ENCODE results near the gene TMEM198. TPM values are rescaled to one million over a fixed set of nuclear protein-coding genes. Genes with fewer than 3 reads are reported as not detected.

The TMEM198 gene
- total and polyA plus RNA-seq, 9 donors: 1.2 to 4.6 (median 3.0) TPM

- WGBS (ENCODE audit: insufficient coverage): 59% methylated on average over 9 of the region's 9 CpGs
- H3K9me3 ChIP-seq (replicated peaks; ENCODE audit: control insufficient read depth, low read depth, low read length): no peaks in the 10 kb centered on the region
- peaks cover 12% of the 10 kb centered on the region for H3K27me3 ChIP-seq (ENCODE audit: control insufficient read depth, insufficient read depth, low read length)
- no peak overlapping the region for H3K27ac ChIP-seq (ENCODE audit: low read length)
- H3K4me3 ChIP-seq (ENCODE audit: low read length): no peak overlapping the region
- peaks cover 25% of the 10 kb centered on the region for H3K4me1 ChIP-seq (ENCODE audit: control insufficient read depth, insufficient read depth, low read length)
- peaks cover 33% of the 10 kb centered on the region for H3K36me3 ChIP-seq (ENCODE audit: control insufficient read depth, insufficient read depth, low read length)
- no peak for DNase-seq
These were observed 6.9 kb upstream of the TMEM198 start for GRCh38 chr2:219536967-219537366.

GRCh38 chr2:219537657-219538488 lies 6.0 kb upstream of the TMEM198 start:
- DNase-seq: peak; percentile 47
- H3K36me3 ChIP-seq (ENCODE audit: control insufficient read depth, insufficient read depth, low read length): peaks cover 33% of the 10 kb centered on the region
- no peak overlapping the region for H3K4me3 ChIP-seq (ENCODE audit: low read length)
- no peak overlapping the region for H3K27ac ChIP-seq (ENCODE audit: low read length)
- H3K4me1 ChIP-seq (ENCODE audit: control insufficient read depth, insufficient read depth, low read length): peaks cover 34% of the 10 kb centered on the region
- peaks cover 11% of the 10 kb centered on the region for H3K27me3 ChIP-seq (ENCODE audit: control insufficient read depth, insufficient read depth, low read length)
- WGBS (ENCODE audit: insufficient coverage): 56% methylated on average over 5 of the region's 15 CpGs
- no peaks in the 10 kb centered on the region for H3K9me3 ChIP-seq (replicated peaks; ENCODE audit: control insufficient read depth, low read depth, low read length)

- Histone ChIP-seq H3K9me3 (replicated peaks; ENCODE audit: control insufficient read depth, low read depth, low read length) (no peaks in the 10 kb centered on the region), H3K36me3 (ENCODE audit: control insufficient read depth, insufficient read depth, low read length) (peaks cover 33% of the 10 kb centered on the region), H3K4me1 (ENCODE audit: control insufficient read depth, insufficient read depth, low read length) (peaks cover 34% of the 10 kb centered on the region), H3K4me3 (ENCODE audit: low read length) (no peak overlapping the region), H3K27ac (ENCODE audit: low read length) (no peak overlapping the region), H3K27me3 (ENCODE audit: control insufficient read depth, insufficient read depth, low read length) (peaks cover 9% of the 10 kb centered on the region)
- DNase-seq: peak; percentile 60
- 42% methylated on average over 2 of the region's 6 CpGs for WGBS (ENCODE audit: insufficient coverage)
These were observed 5.3 kb upstream of the TMEM198 start for GRCh38 chr2:219538504-219538951.

- Histone ChIP-seq H3K4me3 (ENCODE audit: low read length) (no peak overlapping the region), H3K27ac (ENCODE audit: low read length) (peak overlapping the region; percentile 13), H3K36me3 (ENCODE audit: control insufficient read depth, insufficient read depth, low read length) (peaks cover 33% of the 10 kb centered on the region), H3K27me3 (ENCODE audit: control insufficient read depth, insufficient read depth, low read length) (peaks cover 7% of the 10 kb centered on the region), H3K9me3 (replicated peaks; ENCODE audit: control insufficient read depth, low read depth, low read length) (no peaks in the 10 kb centered on the region), H3K4me1 (ENCODE audit: control insufficient read depth, insufficient read depth, low read length) (peaks cover 37% of the 10 kb centered on the region)
- DNase-seq: no peak
- WGBS (ENCODE audit: insufficient coverage): 83% methylated on average over 30 of the region's 32 CpGs
These were observed 4.7 kb upstream of the TMEM198 start for GRCh38 chr2:219538956-219539788.

- Histone ChIP-seq H3K9me3 (replicated peaks; ENCODE audit: control insufficient read depth, low read depth, low read length) (no peaks in the 10 kb centered on the region), H3K4me1 (ENCODE audit: control insufficient read depth, insufficient read depth, low read length) (peaks cover 42% of the 10 kb centered on the region), H3K27ac (ENCODE audit: low read length) (no peak overlapping the region), H3K27me3 (ENCODE audit: control insufficient read depth, insufficient read depth, low read length) (peaks cover 6% of the 10 kb centered on the region), H3K4me3 (ENCODE audit: low read length) (no peak overlapping the region), H3K36me3 (ENCODE audit: control insufficient read depth, insufficient read depth, low read length) (peaks cover 33% of the 10 kb centered on the region)
- DNase-seq: no peak
- 89% methylated on average over 45 of the region's 46 CpGs for WGBS (ENCODE audit: insufficient coverage)
These were observed 3.7 kb upstream of the TMEM198 start for GRCh38 chr2:219539926-219540678.

- WGBS (ENCODE audit: insufficient coverage): 94% methylated on average over 7 of the region's 12 CpGs
- Histone ChIP-seq H3K9me3 (replicated peaks; ENCODE audit: control insufficient read depth, low read depth, low read length) (no peaks in the 10 kb centered on the region), H3K27me3 (ENCODE audit: control insufficient read depth, insufficient read depth, low read length) (peaks cover 10% of the 10 kb centered on the region), H3K36me3 (ENCODE audit: control insufficient read depth, insufficient read depth, low read length) (peaks cover 33% of the 10 kb centered on the region), H3K27ac (ENCODE audit: low read length) (no peak overlapping the region), H3K4me3 (ENCODE audit: low read length) (no peak overlapping the region), H3K4me1 (ENCODE audit: control insufficient read depth, insufficient read depth, low read length) (peaks cover 42% of the 10 kb centered on the region)
- no peak for DNase-seq
These were observed 2.9 kb upstream of the TMEM198 start for GRCh38 chr2:219540784-219541504.

- H3K4me3 ChIP-seq (ENCODE audit: low read length): peak overlapping the region; percentile 9
- no peaks in the 10 kb centered on the region for H3K9me3 ChIP-seq (replicated peaks; ENCODE audit: control insufficient read depth, low read depth, low read length)
- H3K4me1 ChIP-seq (ENCODE audit: control insufficient read depth, insufficient read depth, low read length): peaks cover 42% of the 10 kb centered on the region
- peak overlapping the region; percentile 42 for H3K27ac ChIP-seq (ENCODE audit: low read length)
- H3K27me3 ChIP-seq (ENCODE audit: control insufficient read depth, insufficient read depth, low read length): peaks cover 8% of the 10 kb centered on the region
- H3K36me3 ChIP-seq (ENCODE audit: control insufficient read depth, insufficient read depth, low read length): peaks cover 33% of the 10 kb centered on the region
- DNase-seq: peak; percentile 76
- 4% methylated on average over 39 of the region's 48 CpGs for WGBS (ENCODE audit: insufficient coverage)
These were observed 2.1 kb upstream of the TMEM198 start for GRCh38 chr2:219541611-219542180.

GRCh38 chr2:219542931-219543595 lies 765 bp upstream of the TMEM198 start:
- Histone ChIP-seq H3K27ac (ENCODE audit: low read length) (peak overlapping the region; percentile 82), H3K4me3 (ENCODE audit: low read length) (peak overlapping the region; percentile 60), H3K4me1 (ENCODE audit: control insufficient read depth, insufficient read depth, low read length) (peaks cover 38% of the 10 kb centered on the region), H3K9me3 (replicated peaks; ENCODE audit: control insufficient read depth, low read depth, low read length) (no peaks in the 10 kb centered on the region), H3K36me3 (ENCODE audit: control insufficient read depth, insufficient read depth, low read length) (peaks cover 33% of the 10 kb centered on the region), H3K27me3 (ENCODE audit: control insufficient read depth, insufficient read depth, low read length) (peaks cover 8% of the 10 kb centered on the region)
- WGBS (ENCODE audit: insufficient coverage): under 1% methylated on average over 66 of the region's 66 CpGs
- DNase-seq: peak; percentile 46

GRCh38 chr2:219544567-219544966 lies 739 bp downstream of the TMEM198 start:
- peaks cover 10% of the 10 kb centered on the region for H3K27me3 ChIP-seq (ENCODE audit: control insufficient read depth, insufficient read depth, low read length)
- peaks cover 28% of the 10 kb centered on the region for H3K36me3 ChIP-seq (ENCODE audit: control insufficient read depth, insufficient read depth, low read length)
- no peaks in the 10 kb centered on the region for H3K9me3 ChIP-seq (replicated peaks; ENCODE audit: control insufficient read depth, low read depth, low read length)
- DNase-seq: no peak
- peak overlapping the region; percentile 60 for H3K4me3 ChIP-seq (ENCODE audit: low read length)
- peak overlapping the region; percentile 56 for H3K27ac ChIP-seq (ENCODE audit: low read length)
- 47% methylated on average over 8 of the region's 9 CpGs for WGBS (ENCODE audit: insufficient coverage)
- H3K4me1 ChIP-seq (ENCODE audit: control insufficient read depth, insufficient read depth, low read length): peaks cover 27% of the 10 kb centered on the region
